Prostate gland (tissue), 2 donors: Measurements from ENCODE around the gene WDR44. TPM values are rescaled to one million over a fixed set of nuclear protein-coding genes. Genes with fewer than 3 reads are reported as not detected.
"Not testable (repeated sequence)": the region's sequence is repeated elsewhere in the genome, so short reads cannot be mapped to it uniquely, and the experiment has no call there.

Experiments used
- DNase-seq: peaks from one replicate; pipeline ENCODE4 v3.0.0-alpha.2; 2019; ENCODE audit warnings: low spot score
- H3K27ac ChIP-seq, 2 donors: fragments of 200-600 bp; sonication (generic); 2 replicates each; pipeline ENCODE4 v1.5.1; 2017 to 2019
- H3K27me3 ChIP-seq: fragments of 200-600 bp; sonication (generic); replicated peaks from 2 replicates; pipeline ENCODE4 v1.5.1; 2019; ENCODE audit not compliant: insufficient read depth
- H3K36me3 ChIP-seq, 2 donors: fragments of 200-600 bp; sonication (generic); 1 replicate in 1 of 2; 2 replicates in 1 of 2; pipeline versions ENCODE4 v1.5.1 to v1.8.1; 2017 to 2019
- H3K4me1 ChIP-seq: fragments of 200-600 bp; sonication (generic); replicated peaks from 2 replicates; pipeline ENCODE4 v1.5.1; 2019
- H3K4me3 ChIP-seq, 2 donors: fragments of 200-600 bp; sonication (generic); 2 replicates each; pipeline ENCODE4 v1.5.1; 2017 to 2019
- H3K9me3 ChIP-seq: fragments of 200-600 bp; sonication (generic); 2 replicates; pipeline ENCODE4 v1.5.1; 2017
- POLR2A ChIP-seq: fragments of 450-650 bp; IDR thresholded peaks from one replicate; pipeline ENCODE4 v1.6.1; 2016; ENCODE audit warnings: antibody characterized with exemption, mild to moderate bottlenecking
- POLR2AphosphoS5 ChIP-seq: sonication (generic); formaldehyde crosslinking; IDR thresholded peaks from one replicate; pipeline ENCODE4 v1.6.1; 2017; ENCODE audit warnings: antibody characterized with exemption
- WGBS: methylation state at CpG from one replicate; pipeline ENCODE4 v1.1.5; 2018; 5-methylcytosine and 5-hydroxymethylcytosine counted together
- intact Hi-C: fragments of 100-400 bp; cut with DNase I; formaldehyde crosslinking; loops from one replicate; pipeline ENCODE4 v1.14.2; 2022
- total RNA-seq, 2 donors: library from RNA; depleted of rRNA; stranded (reverse); fragments of >200 nt; gene quantifications; one replicate each; pipeline ENCODE4 v1.1.0, GENCODE V29; 2016
- TF ChIP-seq, protein P1 (sequence below), 4 experiments: fragments of 200-600 bp in 2 of 4; fragments of 450-650 bp in 2 of 4; sonication (generic) in 2 of 4; IDR thresholded peaks; 1 replicate in 3 of 4; 2 replicates in 1 of 4; pipeline ENCODE4 v1.5.1; 2016 to 2019; ENCODE audit warnings: antibody characterized with exemption in 4 of 4, mild to moderate bottlenecking in 2 of 4, moderate library complexity in 2 of 4

The WDR44 gene
- total RNA-seq, 2 donors from 2014 or later = 15.0 to 22.6 TPM

DNA sequence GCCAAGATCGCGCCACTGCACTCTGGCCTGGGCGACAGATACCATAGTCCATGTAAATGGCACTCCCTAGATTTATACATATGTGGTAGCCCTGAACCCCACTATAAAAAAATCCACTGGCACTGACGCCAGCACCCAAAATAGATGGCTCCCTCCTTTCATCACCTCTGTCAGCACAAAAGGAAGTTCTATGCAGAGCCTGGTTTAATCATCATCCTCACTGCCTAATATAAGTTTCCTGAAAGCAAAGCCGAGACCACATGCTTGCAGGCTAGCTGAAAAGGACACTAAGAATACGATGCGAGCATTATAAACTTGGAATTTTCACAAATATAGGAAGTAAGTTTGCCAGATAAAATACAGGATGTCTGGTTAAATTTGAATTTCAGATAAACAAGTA is 122.2 kb downstream of the WDR44 start:
- no peaks in the 10 kb centered on the region for H3K27me3 ChIP-seq
- no peaks in the 10 kb centered on the region for H3K36me3 ChIP-seq
- no peak overlapping the region for H3K4me3 ChIP-seq
- WGBS = 66% methylated on average over 7 of the region's 7 CpGs
- intact Hi-C loops = no loop called here
- H3K4me1 ChIP-seq = no peaks in the 10 kb centered on the region
- DNase-seq = no peak
- TF ChIP-seq, protein P1, sequence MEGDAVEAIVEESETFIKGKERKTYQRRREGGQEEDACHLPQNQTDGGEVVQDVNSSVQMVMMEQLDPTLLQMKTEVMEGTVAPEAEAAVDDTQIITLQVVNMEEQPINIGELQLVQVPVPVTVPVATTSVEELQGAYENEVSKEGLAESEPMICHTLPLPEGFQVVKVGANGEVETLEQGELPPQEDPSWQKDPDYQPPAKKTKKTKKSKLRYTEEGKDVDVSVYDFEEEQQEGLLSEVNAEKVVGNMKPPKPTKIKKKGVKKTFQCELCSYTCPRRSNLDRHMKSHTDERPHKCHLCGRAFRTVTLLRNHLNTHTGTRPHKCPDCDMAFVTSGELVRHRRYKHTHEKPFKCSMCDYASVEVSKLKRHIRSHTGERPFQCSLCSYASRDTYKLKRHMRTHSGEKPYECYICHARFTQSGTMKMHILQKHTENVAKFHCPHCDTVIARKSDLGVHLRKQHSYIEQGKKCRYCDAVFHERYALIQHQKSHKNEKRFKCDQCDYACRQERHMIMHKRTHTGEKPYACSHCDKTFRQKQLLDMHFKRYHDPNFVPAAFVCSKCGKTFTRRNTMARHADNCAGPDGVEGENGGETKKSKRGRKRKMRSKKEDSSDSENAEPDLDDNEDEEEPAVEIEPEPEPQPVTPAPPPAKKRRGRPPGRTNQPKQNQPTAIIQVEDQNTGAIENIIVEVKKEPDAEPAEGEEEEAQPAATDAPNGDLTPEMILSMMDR (IDR thresholded peaks at IDR 0.05) = no peak
- TF ChIP-seq POLR2AphosphoS5 = no peak
- no peak for TF ChIP-seq POLR2A
- no peaks in the 10 kb centered on the region for H3K9me3 ChIP-seq
- no peak overlapping the region for H3K27ac ChIP-seq

DNA sequence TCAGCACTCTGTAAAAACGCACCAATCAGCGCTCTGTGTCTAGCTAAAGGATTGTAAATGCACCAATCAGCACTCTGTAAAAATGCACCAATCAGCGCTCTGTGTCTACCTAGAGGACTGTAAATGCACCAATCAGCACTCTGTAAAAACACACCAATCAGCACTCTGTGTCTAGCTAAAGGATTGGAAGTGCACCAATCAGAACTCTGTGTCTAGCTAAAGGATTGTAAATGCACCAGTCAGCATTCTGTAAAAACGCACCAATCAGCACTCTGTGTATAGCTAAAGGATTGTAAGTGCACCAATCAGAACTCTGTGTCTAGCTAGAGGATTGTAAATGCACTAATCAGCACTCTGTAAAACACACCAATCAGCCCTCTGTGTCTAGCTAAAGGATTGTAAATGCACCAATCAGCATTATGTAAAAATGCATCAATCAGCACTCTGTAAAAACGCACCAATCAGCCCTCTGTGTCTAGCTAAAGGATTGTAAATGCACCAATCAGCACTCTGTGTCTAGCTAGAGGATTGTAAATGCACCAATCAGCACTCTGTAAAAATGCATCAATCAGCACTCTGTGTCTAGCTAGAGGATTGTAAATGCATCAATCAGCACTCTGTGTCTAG is 124.9 kb downstream of the WDR44 start:
- intact Hi-C loops, H3K4me3 ChIP-seq, H3K9me3 ChIP-seq, H3K36me3 ChIP-seq, H3K4me1 ChIP-seq, DNase-seq, H3K27ac ChIP-seq, H3K27me3 ChIP-seq: not testable (repeated sequence)
- WGBS = 84% methylated on average over 5 of the region's 5 CpGs

DNA sequence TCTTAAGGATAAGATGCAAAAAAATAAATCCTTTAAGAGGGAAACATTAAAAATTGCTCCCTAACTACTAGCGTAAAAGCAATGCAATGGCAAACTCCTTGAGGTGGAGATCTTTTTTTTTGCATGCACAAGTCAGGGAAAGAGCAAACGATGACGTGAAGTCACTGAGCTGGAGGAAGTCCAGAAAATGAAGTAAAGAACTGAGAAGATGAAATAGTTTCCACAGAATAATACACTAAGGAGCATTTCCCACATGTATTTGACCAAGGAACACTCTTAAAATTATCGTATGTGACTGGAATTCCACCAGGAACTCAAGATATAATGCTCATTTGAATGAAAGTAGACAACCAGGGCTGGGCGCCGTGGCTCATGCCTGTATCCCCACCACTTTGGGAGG is 128.7 kb downstream of the WDR44 start:
- Histone ChIP-seq H3K4me3 (no peak overlapping the region), H3K36me3 (no peaks in the 10 kb centered on the region), H3K27ac (no peak overlapping the region), H3K9me3 (no peaks in the 10 kb centered on the region), H3K27me3 (no peaks in the 10 kb centered on the region), H3K4me1 (no peaks in the 10 kb centered on the region)
- no peak for DNase-seq
- TF ChIP-seq, protein P1 (IDR thresholded peaks at IDR 0.05) = no peak
- TF ChIP-seq POLR2A = no peak
- TF ChIP-seq POLR2AphosphoS5 = no peak
- WGBS = 61% methylated on average over 6 of the region's 6 CpGs
- intact Hi-C loops = no loop called here

DNA sequence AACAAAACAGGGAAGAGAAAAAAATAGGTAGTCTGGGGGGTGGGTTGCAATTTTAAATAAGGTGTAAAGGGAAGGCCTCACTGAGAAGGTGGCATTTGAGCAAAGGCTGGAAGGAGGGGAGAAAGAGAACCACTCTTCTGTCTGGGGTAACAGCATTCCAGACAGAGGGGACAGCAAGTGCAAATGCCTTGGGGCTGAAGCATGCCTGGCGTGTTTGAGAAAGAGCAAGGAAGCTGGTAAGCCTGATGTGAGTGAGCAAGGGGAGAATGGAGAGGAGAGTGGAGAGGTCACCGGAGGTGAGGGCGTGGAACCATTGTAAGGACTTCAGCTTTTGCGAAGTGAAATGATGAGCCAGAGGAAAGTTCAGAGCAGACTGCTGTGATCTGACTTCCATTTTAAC is 130.0 kb downstream of the WDR44 start:
- intact Hi-C loops = no loop called here
- DNase-seq = no peak
- Histone ChIP-seq H3K4me3 (no peak overlapping the region), H3K27me3 (no peaks in the 10 kb centered on the region), H3K9me3 (no peaks in the 10 kb centered on the region), H3K36me3 (no peaks in the 10 kb centered on the region), H3K4me1 (no peaks in the 10 kb centered on the region), H3K27ac (no peak overlapping the region)
- WGBS = 88% methylated on average over 4 of the region's 4 CpGs
- TF ChIP-seq, protein P1 (IDR thresholded peaks at IDR 0.05) = no peak
- no peak for TF ChIP-seq POLR2A
- no peak for TF ChIP-seq POLR2AphosphoS5

DNA sequence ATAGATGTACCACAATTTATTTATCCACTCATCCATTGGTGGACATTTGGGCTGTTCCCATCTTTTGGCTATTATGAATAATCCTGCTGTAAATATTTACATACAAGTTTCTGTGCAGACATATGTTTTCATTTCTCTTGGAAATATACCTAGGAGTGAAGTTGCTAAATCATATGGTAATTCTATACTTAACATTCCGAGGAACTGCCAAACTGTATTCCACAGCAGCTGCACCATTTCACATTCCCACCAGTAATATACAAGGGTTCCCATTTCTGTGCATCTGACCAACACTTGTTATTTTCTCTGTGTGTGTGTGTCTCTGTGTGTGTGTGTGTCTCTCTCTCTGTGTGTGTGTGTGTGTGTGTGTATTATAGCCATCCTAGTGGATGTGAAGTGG is 134.3 kb downstream of the WDR44 start:
- H3K9me3 ChIP-seq = no peaks in the 10 kb centered on the region
- H3K27me3 ChIP-seq = no peaks in the 10 kb centered on the region
- no peak for TF ChIP-seq POLR2AphosphoS5
- TF ChIP-seq, protein P1 (IDR thresholded peaks at IDR 0.05) = no peak
- no peak for TF ChIP-seq POLR2A
- no peak overlapping the region for H3K27ac ChIP-seq
- WGBS = 77% methylated on average over 1 of the region's 1 CpG
- H3K36me3 ChIP-seq = no peaks in the 10 kb centered on the region
- DNase-seq = no peak
- intact Hi-C loops = no loop called here
- H3K4me1 ChIP-seq = no peaks in the 10 kb centered on the region
- H3K4me3 ChIP-seq = no peak overlapping the region

DNA sequence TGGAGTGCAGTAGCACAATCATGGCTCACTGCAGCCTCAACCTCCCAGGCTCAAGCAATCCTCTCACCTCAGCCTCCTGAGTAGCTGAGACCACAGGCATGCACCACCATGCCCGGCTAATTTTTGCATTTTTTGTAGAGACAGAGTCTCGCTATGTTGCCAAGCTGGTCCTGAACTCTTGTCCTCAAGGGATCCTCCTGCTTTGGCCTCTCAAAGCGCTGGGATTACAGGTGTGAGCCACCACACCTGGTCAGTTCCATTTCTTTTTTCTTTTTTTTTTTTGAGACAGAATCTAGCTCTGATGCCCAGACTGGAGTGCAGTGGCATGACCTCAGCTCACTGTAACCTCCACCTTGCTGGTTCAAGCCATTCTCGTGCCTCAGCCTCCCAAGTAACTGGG is 136.5 kb downstream of the WDR44 start:
- DNase-seq, H3K4me1 ChIP-seq, H3K27me3 ChIP-seq, intact Hi-C loops, H3K27ac ChIP-seq, H3K9me3 ChIP-seq, H3K4me3 ChIP-seq, H3K36me3 ChIP-seq: not testable (repeated sequence)
- WGBS = 93% methylated on average over 4 of the region's 4 CpGs
